Ishikawa (cell line): ENCODE measurements around the gene C11orf52.

Experiments used
- CEBPB ChIP-seq: IDR thresholded peaks from 2 replicates; pipeline ENCODE4 v1.6.1; 2012
- CREB1 ChIP-seq: IDR thresholded peaks from 2 replicates; pipeline ENCODE4 v1.6.1; 2012; ENCODE audit warnings: low read depth
- EGR1 ChIP-seq: IDR thresholded peaks from 2 replicates; pipeline ENCODE4 v1.6.1; 2012
- EP300 ChIP-seq: IDR thresholded peaks from 2 replicates; pipeline ENCODE4 v1.6.1; 2012; ENCODE audit warnings: borderline replicate concordance
- RAD21 ChIP-seq: IDR thresholded peaks from 2 replicates; pipeline ENCODE4 v1.6.1; 2012; ENCODE audit warnings: low read depth
- TAF1 ChIP-seq: IDR thresholded peaks from 2 replicates; pipeline ENCODE4 v1.6.1; 2012; ENCODE audit warnings: low read depth, mild to moderate bottlenecking
- YY1 ChIP-seq: IDR thresholded peaks from 2 replicates; pipeline ENCODE4 v1.6.1; 2012; ENCODE audit warnings: low read depth
- TF ChIP-seq, protein P1 (sequence below): IDR thresholded peaks from 2 replicates; pipeline ENCODE4 v1.6.1; 2012; ENCODE audit warnings: low read depth, mild to moderate bottlenecking
- TF ChIP-seq, protein P2 (sequence below): IDR thresholded peaks from 2 replicates; pipeline ENCODE4 v1.6.1; 2012

DNA sequence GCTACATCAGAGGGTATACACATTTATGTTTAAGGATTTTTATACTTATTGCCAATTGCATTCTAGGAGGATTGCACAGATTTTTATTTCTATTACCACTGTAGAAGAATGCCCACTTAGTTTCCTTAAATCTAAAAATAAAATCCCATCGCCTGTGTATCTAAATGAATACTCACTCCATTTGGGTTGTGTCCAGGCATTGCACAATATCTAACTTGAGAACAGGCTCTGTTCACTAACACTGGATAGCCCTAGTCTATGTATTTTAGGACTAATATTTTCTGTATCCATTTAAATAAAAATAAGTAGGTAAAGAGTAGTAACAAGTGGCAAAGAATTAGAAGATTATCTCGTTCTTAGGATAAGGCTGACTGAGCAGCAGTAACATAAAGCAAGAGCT, 4.1 kb downstream of the C11orf52 start:
- no peak for TF ChIP-seq CREB1
- TF ChIP-seq, protein P1, sequence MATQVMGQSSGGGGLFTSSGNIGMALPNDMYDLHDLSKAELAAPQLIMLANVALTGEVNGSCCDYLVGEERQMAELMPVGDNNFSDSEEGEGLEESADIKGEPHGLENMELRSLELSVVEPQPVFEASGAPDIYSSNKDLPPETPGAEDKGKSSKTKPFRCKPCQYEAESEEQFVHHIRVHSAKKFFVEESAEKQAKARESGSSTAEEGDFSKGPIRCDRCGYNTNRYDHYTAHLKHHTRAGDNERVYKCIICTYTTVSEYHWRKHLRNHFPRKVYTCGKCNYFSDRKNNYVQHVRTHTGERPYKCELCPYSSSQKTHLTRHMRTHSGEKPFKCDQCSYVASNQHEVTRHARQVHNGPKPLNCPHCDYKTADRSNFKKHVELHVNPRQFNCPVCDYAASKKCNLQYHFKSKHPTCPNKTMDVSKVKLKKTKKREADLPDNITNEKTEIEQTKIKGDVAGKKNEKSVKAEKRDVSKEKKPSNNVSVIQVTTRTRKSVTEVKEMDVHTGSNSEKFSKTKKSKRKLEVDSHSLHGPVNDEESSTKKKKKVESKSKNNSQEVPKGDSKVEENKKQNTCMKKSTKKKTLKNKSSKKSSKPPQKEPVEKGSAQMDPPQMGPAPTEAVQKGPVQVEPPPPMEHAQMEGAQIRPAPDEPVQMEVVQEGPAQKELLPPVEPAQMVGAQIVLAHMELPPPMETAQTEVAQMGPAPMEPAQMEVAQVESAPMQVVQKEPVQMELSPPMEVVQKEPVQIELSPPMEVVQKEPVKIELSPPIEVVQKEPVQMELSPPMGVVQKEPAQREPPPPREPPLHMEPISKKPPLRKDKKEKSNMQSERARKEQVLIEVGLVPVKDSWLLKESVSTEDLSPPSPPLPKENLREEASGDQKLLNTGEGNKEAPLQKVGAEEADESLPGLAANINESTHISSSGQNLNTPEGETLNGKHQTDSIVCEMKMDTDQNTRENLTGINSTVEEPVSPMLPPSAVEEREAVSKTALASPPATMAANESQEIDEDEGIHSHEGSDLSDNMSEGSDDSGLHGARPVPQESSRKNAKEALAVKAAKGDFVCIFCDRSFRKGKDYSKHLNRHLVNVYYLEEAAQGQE, result no peak
- TF ChIP-seq, protein P2, sequence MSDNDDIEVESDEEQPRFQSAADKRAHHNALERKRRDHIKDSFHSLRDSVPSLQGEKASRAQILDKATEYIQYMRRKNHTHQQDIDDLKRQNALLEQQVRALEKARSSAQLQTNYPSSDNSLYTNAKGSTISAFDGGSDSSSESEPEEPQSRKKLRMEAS, result no peak
- TF ChIP-seq YY1, result no peak
- no peak for TF ChIP-seq TAF1
- TF ChIP-seq EP300, result no peak
- TF ChIP-seq EGR1, result no peak
- no peak for TF ChIP-seq RAD21
- TF ChIP-seq CEBPB, result peak; percentile 97
